Measurements from ENCODE around the gene TMEM131. TPM values are rescaled to one million over a fixed set of nuclear protein-coding genes. Genes with fewer than 3 reads are reported as not detected.

Gene TMEM131
- total and polyA plus RNA-seq, 2 of the 8 experiments (the other 6 are each of a cell fraction or from before 2014, with no cell fraction given) = 9.7 to 22.9 TPM

- TF ChIP-seq CEBPB (IDR thresholded peaks at IDR 0.05; ENCODE audit: low read depth, low read length) (no peak), BCL11A (IDR thresholded peaks at IDR 0.05; ENCODE audit: low read depth in 2 of 2, low read length in 2 of 2) (no peak), KDM4A (IDR thresholded peaks at IDR 0.05; ENCODE audit: low read depth, low read length, severe bottlenecking) (no peak), JUN (IDR thresholded peaks at IDR 0.05; ENCODE audit: low read depth, low read length) (no peak), BRCA1 (IDR thresholded peaks at IDR 0.05; ENCODE audit: low read depth, low read length) (no peak)
Measured at GRCh38 chr2:98028931-98029717, 33.4 kb upstream of the TMEM131 start (continued).

All from H1 (cell line).